ENCODE data around the gene KRTAP10-7.
A peak's percentile ranks its signal among the peaks of the same experiment; 100 is the strongest.

Gene KRTAP10-7

DNA sequence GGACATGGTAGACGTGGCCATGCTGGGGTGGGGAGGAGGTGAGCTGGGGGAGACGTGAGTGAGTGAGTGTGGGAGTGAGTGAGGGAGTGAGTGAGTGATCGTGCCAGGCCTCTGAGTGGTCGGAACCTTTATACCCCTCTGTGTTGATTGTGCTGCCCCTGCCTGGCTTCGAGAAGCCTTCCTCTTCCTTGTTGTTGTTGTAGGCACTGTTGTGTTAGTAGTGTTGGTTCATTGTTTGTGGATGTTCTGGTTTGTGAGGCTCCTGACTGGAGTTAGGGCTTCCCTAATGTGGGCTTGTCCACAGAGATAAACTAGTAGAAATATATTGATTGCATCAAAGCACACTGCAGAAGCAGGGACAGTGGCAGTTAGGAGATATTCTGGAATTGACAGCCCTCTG, 41.7 kb upstream of the KRTAP10-7 start, which contains the start of gene KRTAP10-3:
Gene KRTAP10-3 (minus strand): TSS at position 101 of the 400 bp plus-strand sequence. CDS start 80 bp downstream, at position 21.
- peaks cover 24% of the 10 kb centered on the region for H3K4me1 ChIP-seq (ENCODE audit: low read length)
- no peak within 1 kb of the TSS for H3K9ac ChIP-seq (ENCODE audit: low read length)

DNA sequence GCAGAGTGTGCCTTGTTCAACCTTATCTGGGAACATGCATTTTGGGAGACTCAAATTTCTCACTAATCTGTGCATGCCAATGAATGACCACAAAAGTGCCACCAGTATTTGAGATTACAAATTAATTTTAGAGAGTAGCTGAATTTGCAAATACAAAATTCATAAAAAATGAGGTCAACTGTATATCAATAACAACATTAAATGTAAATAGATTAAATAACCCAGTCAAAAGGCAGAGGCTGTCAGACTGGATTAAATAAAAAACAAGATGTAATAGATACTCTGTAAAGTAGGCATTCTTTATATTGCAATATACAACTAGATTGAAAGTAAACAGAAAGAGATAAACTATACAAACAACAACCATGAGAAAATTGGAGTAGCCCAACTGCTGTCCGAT, 36.3 kb upstream of the KRTAP10-7 start:
- no peak overlapping the region for H3K9ac ChIP-seq (ENCODE audit: low read length)
- H3K4me1 ChIP-seq (ENCODE audit: low read length): peaks cover 37% of the 10 kb centered on the region
- no peak for TF ChIP-seq EZH2phosphoT487 (IDR thresholded peaks at IDR 0.05; ENCODE audit: low read depth)
- H3K9me3 ChIP-seq (ENCODE audit: insufficient read depth, low read length): no peaks in the 10 kb centered on the region
- H2AFZ ChIP-seq (ENCODE audit: low read depth, low read length): no peak overlapping the region
- peak overlapping the region; percentile 78; the same call in 1 of the 2 replicates for H3K27ac ChIP-seq (ENCODE audit: low read length)
- H3K79me2 ChIP-seq (ENCODE audit: low read length): no peaks in the 10 kb centered on the region
- no peaks in the 10 kb centered on the region for H4K20me1 ChIP-seq (ENCODE audit: insufficient read depth, low read length)
- no peaks in the 10 kb centered on the region for H3K27me3 ChIP-seq (ENCODE audit: low read depth, low read length)
- no peaks in the 10 kb centered on the region for H3K36me3 ChIP-seq (replicated peaks; ENCODE audit: low read depth, low read length)
- no peak overlapping the region for H3K4me2 ChIP-seq (ENCODE audit: low read length)
- no peak overlapping the region for H3K4me3 ChIP-seq (ENCODE audit: low read length)

More for the DNA sequence above, 41.7 kb upstream of the KRTAP10-7 start, which contains the start of gene KRTAP10-3:
- no peak for TF ChIP-seq EZH2phosphoT487 (IDR thresholded peaks at IDR 0.05; ENCODE audit: low read depth)
- TF ChIP-seq, protein P1, sequence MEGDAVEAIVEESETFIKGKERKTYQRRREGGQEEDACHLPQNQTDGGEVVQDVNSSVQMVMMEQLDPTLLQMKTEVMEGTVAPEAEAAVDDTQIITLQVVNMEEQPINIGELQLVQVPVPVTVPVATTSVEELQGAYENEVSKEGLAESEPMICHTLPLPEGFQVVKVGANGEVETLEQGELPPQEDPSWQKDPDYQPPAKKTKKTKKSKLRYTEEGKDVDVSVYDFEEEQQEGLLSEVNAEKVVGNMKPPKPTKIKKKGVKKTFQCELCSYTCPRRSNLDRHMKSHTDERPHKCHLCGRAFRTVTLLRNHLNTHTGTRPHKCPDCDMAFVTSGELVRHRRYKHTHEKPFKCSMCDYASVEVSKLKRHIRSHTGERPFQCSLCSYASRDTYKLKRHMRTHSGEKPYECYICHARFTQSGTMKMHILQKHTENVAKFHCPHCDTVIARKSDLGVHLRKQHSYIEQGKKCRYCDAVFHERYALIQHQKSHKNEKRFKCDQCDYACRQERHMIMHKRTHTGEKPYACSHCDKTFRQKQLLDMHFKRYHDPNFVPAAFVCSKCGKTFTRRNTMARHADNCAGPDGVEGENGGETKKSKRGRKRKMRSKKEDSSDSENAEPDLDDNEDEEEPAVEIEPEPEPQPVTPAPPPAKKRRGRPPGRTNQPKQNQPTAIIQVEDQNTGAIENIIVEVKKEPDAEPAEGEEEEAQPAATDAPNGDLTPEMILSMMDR (IDR thresholded peaks at IDR 0.05; ENCODE audit: low read depth, low read length): no peak
- no peak within 1 kb of the TSS for H2AFZ ChIP-seq (ENCODE audit: low read depth, low read length)
- peak within 1 kb of the TSS; percentile 51; the same call in 1 of the 2 replicates for H3K4me2 ChIP-seq (ENCODE audit: low read length)
- H3K27me3 ChIP-seq (ENCODE audit: low read depth, low read length): no peaks in the 10 kb centered on the region
- H3K9me3 ChIP-seq (ENCODE audit: insufficient read depth, low read length): no peaks in the 10 kb centered on the region
- no peak within 1 kb of the TSS for H3K4me3 ChIP-seq (ENCODE audit: low read length)
- H3K79me2 ChIP-seq (ENCODE audit: low read length): no peaks in the 10 kb centered on the region
- no peaks in the 10 kb centered on the region for H4K20me1 ChIP-seq (ENCODE audit: insufficient read depth, low read length)
- no peaks in the 10 kb centered on the region for H3K36me3 ChIP-seq (replicated peaks; ENCODE audit: low read depth, low read length)
- peak within 1 kb of the TSS; percentile 43; the same call in 1 of the 2 replicates for H3K27ac ChIP-seq (ENCODE audit: low read length)

DNA sequence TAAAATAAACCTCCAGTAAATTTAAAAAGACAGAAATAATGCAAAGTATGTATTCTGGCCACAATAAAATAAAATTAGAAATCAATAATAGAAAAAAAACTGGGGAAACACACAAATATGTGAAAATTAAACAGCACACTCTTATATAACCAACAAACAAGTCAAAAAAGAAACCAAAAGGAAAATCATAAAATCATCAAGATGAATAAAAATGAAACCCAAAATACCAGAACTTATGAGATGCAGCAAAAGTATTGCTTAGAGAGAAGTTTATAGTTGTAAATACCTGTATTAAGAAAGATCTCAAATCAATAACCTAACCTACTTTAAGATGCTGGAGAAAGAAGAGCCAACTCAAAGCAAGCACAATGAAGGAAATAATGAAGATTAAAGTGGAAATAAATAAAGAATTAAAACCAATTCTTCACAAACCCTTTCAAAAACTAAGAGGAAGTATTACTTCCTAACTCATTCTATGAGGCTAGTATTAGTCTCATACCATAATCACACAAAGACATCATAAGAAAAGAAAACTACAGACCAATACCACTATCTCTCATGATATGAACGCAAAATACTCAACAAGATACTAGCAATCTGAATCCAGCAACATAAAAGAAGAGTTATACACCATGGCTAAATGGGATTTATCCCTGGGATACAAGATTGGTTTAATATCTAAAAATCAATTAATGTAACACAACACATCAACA, 35.4 kb upstream of the KRTAP10-7 start:
- Histone ChIP-seq H3K9ac (ENCODE audit: low read length) (peak overlapping the region; percentile 37), H3K27ac (ENCODE audit: low read length) (peak overlapping the region; percentile 78), H3K27me3 (ENCODE audit: low read depth, low read length) (no peaks in the 10 kb centered on the region), H4K20me1 (ENCODE audit: insufficient read depth, low read length) (no peaks in the 10 kb centered on the region), H3K4me3 (ENCODE audit: low read length) (peak overlapping the region; percentile 39), H3K36me3 (replicated peaks; ENCODE audit: low read depth, low read length) (no peaks in the 10 kb centered on the region), H3K9me3 (ENCODE audit: insufficient read depth, low read length) (no peaks in the 10 kb centered on the region), H3K79me2 (ENCODE audit: low read length) (no peaks in the 10 kb centered on the region), H2AFZ (ENCODE audit: low read depth, low read length) (peak overlapping the region; percentile 12; the same call in 1 of the 2 replicates), H3K4me1 (ENCODE audit: low read length) (peaks cover 34% of the 10 kb centered on the region), H3K4me2 (ENCODE audit: low read length) (peak overlapping the region; percentile 70)
- no peak for TF ChIP-seq EZH2phosphoT487 (IDR thresholded peaks at IDR 0.05; ENCODE audit: low read depth)
- TF ChIP-seq, protein P1 (IDR thresholded peaks at IDR 0.05; ENCODE audit: low read depth, low read length): no peak

DNA sequence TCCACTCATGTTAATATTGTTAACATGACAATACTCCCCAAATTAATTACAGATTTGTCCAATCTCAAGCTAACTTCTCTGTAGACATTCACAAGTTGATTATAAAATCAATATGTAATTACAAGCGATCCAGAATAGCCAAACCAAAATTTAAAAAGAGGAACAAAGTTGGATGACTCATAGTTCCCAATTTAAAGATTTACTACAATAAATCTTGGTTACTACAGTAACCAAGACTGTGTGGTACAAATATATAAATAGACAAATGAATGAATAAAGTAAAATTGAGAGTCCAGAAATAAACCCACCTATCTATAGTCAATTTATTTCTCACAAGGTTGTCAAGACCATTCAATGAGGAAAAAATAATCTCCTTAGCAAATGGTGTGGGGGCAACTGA, 34.0 kb upstream of the KRTAP10-7 start:
- H3K36me3 ChIP-seq (replicated peaks; ENCODE audit: low read depth, low read length): no peaks in the 10 kb centered on the region
- H2AFZ ChIP-seq (ENCODE audit: low read depth, low read length): no peak overlapping the region
- no peaks in the 10 kb centered on the region for H3K27me3 ChIP-seq (ENCODE audit: low read depth, low read length)
- H3K4me3 ChIP-seq (ENCODE audit: low read length): no peak overlapping the region
- H3K4me1 ChIP-seq (ENCODE audit: low read length): peaks cover 34% of the 10 kb centered on the region
- no peak overlapping the region for H3K27ac ChIP-seq (ENCODE audit: low read length)
- H3K9me3 ChIP-seq (ENCODE audit: insufficient read depth, low read length): no peaks in the 10 kb centered on the region
- no peaks in the 10 kb centered on the region for H4K20me1 ChIP-seq (ENCODE audit: insufficient read depth, low read length)
- no peaks in the 10 kb centered on the region for H3K79me2 ChIP-seq (ENCODE audit: low read length)
- no peak overlapping the region for H3K9ac ChIP-seq (ENCODE audit: low read length)
- H3K4me2 ChIP-seq (ENCODE audit: low read length): peak overlapping the region; percentile 70; the same call in 1 of the 2 replicates
- no peak for TF ChIP-seq EZH2phosphoT487 (IDR thresholded peaks at IDR 0.05; ENCODE audit: low read depth)

Measured in OCI-LY3 (cell line).